ENCODE results near the gene GRM8.

The GRM8 gene

GRCh38 chr7:126493801-126494200 is 758.9 kb downstream of the GRM8 start:
- no peak for DNase-seq

- no peak for DNase-seq
These were observed 762.9 kb downstream of the GRM8 start for GRCh38 chr7:126489874-126490273.

- DNase-seq: no peak
These were observed 764.9 kb downstream of the GRM8 start for GRCh38 chr7:126487728-126488442.

- no peak for DNase-seq
These were observed 765.9 kb downstream of the GRM8 start for GRCh38 chr7:126486806-126487205.

- no peak for DNase-seq
These were observed 767.0 kb downstream of the GRM8 start for GRCh38 chr7:126485791-126486190.

- DNase-seq: peak; percentile 25
These were observed 768.8 kb downstream of the GRM8 start for GRCh38 chr7:126483972-126484371.

- DNase-seq: no peak
These were observed 779.9 kb downstream of the GRM8 start for GRCh38 chr7:126472825-126473224.

GRCh38 chr7:126462405-126462804 is 790.3 kb downstream of the GRM8 start:
- DNase-seq: no peak

- DNase-seq: no peak
These were observed 792.1 kb downstream of the GRM8 start for GRCh38 chr7:126460664-126461063.

GRCh38 chr7:126453104-126453503 is 799.6 kb downstream of the GRM8 start:
- DNase-seq: no peak

GRCh38 chr7:126450269-126450671 is 802.5 kb downstream of the GRM8 start:
- no peak for DNase-seq

- DNase-seq: no peak
These were observed 803.0 kb downstream of the GRM8 start for GRCh38 chr7:126449611-126450268.

GRCh38 chr7:126447984-126448383 is 804.8 kb downstream of the GRM8 start:
- DNase-seq: no peak

- DNase-seq: no peak
These were observed 806.8 kb downstream of the GRM8 start for GRCh38 chr7:126445991-126446390.

GRCh38 chr7:126443951-126444350 is 808.8 kb downstream of the GRM8 start:
- DNase-seq: no peak

GRCh38 chr7:126442908-126443307 is 809.8 kb downstream of the GRM8 start:
- DNase-seq: no peak

- DNase-seq: no peak
These were observed 811.0 kb downstream of the GRM8 start for GRCh38 chr7:126441745-126442144.

- no peak for DNase-seq
These were observed 812.2 kb downstream of the GRM8 start for GRCh38 chr7:126440542-126440941.

GRCh38 chr7:126436213-126436868 is 816.4 kb downstream of the GRM8 start:
- no peak for DNase-seq

- no peak for DNase-seq
These were observed 826.1 kb downstream of the GRM8 start for GRCh38 chr7:126426652-126427051.

GRCh38 chr7:126424985-126425384 is 827.8 kb downstream of the GRM8 start:
- no peak for DNase-seq

GRCh38 chr7:126419047-126419446 is 833.7 kb downstream of the GRM8 start:
- DNase-seq: no peak

- no peak for DNase-seq
These were observed 840.8 kb downstream of the GRM8 start for GRCh38 chr7:126411821-126412383.
